ENCODE data around the gene SPHKAP.
"Not testable (repeated sequence)": the region's sequence is repeated elsewhere in the genome, so short reads cannot be mapped to it uniquely, and the experiment has no call there.

SPHKAP gene

DNA sequence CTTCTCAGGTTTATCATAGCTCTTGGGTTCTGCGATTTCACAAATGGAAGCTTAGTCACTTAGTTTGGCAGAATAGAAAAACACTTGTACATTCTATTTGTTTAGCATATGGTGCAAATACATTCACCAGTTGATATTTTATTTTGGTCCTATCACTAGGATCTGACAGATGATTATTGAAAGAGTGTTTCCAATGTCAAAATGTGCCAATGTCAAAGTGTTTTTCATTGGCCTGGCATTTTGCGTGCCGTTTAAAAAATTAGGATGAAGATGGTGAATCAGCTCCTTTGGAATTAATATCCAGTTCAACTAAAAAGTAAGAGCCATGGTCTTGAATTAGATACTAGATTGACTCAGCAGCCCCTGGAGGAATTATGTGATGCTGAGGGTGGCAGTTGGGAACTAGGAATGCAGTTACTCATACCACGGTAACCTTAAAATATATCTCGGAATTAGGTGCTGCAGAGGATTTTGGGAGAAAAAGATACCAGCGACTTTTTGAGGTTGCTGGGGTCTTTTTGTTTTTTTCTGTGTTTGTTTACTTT, 87.0 kb downstream of the SPHKAP start:
- no peak for DNase-seq (ENCODE audit: low read depth in 2 of 2)

DNA sequence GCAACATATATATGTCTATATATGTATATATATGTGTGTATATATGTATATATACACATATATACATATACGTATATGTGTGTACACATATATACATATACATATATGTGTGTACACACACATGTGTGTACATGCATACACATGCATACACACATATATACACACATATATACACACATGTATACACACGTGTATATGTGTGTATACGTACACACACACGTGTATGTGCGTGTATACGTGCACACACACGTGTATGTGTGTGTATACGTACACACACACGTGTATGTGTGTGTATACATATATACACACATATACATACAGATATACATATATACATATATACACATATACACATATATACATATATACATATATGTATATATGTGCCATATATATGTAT, 89.4 kb downstream of the SPHKAP start:
- DNase-seq (ENCODE audit: low read depth in 2 of 2): no peak

DNA sequence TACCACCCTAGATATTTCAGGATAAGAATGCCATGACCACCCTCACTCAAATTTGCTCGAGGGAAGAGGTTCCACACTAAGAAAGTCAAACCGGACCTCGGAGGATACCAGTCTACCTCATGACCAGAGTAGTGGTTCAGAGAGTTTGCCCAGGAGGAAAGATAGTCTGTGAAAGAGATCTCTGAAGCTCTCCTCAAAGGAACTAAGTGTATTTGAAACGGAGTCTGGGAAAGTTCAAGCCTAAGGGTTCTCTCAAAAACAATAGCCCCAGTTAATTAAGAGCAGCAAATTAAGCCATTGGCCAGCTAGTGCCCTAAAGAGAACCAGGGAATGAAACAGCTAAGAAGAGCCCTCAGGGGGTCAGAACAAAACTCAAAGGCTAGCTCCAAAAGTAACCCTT, 94.9 kb downstream of the SPHKAP start:
- no peak for DNase-seq (ENCODE audit: low read depth in 2 of 2)

DNA sequence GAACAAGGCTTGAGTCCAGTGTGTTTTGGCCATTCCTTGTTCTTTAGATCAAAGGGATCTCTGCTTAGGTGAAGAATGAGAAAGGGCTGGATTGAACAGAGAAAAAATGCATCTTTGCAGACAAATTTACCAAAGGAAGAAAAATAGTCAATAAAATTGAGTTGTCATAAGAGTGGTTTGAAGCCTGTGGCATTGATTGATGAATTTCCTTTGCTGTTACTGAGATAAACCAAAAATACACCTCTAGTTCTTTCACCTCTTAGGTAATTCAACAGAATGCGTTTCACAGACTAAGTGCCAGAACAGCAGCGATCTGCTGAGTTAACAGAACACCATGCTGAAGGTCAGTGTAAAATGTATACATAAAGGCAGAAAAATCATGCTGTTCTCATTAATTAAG, 96.8 kb downstream of the SPHKAP start:
- DNase-seq (ENCODE audit: low read depth in 2 of 2): no peak

DNA sequence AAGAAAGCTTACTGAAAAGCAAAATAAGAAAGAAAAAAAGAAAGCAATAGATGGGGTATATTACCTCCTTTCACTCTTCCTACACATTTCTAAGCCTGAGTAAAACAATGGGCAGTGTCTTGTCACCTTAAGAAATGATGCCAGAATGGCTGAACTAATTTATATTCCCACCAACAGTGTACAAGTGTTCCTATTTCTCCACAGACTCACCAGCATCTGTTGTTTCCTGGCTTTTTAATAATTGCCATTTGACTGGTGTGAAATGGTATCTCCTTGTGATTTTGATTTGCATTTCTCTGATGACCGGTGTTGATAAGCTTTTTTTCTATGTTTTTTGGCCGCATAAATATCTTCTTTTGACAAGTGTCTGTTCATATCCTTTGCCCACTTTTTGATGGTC, 98.4 kb downstream of the SPHKAP start:
- no peak for DNase-seq (ENCODE audit: low read depth in 2 of 2)

DNA sequence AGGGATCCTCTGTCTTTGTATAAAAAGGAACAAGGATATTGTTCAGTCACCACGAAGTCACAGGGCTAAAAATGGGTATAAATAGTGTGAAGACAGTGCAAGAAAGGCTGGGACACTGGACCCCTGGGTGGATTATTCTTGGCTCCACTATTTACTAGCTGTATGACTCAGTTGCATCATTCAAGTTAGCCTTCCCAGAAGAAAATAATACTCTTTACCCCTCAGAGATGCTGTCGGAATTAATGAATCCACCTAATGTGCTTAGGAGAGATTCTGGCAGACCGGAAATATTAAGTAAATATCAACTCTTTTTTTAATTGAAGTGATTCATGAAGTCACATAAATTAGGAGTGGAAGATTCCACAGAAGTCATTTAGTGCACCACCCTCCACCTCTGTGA, 98.9 kb downstream of the SPHKAP start:
- DNase-seq (ENCODE audit: low read depth in 2 of 2): no peak

DNA sequence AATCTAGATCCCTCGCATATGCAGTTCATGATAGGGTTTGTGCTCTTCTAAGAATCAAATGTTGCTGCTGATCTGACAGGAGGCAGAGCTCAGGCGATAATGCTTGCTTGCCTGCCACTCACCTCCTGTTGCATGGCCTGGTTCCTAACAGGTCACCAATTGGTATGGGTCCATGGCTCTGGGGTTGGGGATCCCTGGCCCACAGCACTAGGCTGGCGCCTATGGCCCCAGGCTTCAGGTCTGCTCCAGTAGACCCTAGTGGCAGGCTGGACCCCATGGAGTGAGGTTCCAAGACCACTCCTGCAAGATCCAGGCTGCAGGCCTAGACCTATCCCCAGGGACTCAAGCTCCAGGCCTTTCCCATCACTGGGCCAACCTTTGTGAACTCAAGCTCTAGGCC, 102.3 kb downstream of the SPHKAP start:
- DNase-seq (ENCODE audit: low read depth in 2 of 2): no peak

DNA sequence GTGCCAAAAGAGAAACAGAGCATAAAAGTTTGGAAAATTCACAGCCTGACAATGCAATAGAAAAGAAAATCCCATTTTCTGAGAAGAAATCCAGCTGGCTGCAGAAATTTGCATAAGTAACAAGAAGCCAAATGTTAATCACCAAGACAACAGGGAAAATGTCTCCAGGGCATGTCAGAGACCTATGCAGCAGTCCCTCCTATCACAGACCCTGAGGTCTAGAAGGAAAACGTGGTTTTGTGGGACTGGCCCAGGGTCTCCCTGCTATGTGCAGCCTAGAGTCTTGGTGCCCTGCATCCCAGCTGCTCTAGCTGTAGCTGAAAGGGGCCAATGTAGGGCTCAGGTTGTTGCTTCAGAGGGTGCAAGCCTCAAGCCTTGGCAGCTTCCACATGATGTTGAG, 104.8 kb downstream of the SPHKAP start:
- DNase-seq (ENCODE audit: low read depth in 2 of 2): not testable (repeated sequence)

DNA sequence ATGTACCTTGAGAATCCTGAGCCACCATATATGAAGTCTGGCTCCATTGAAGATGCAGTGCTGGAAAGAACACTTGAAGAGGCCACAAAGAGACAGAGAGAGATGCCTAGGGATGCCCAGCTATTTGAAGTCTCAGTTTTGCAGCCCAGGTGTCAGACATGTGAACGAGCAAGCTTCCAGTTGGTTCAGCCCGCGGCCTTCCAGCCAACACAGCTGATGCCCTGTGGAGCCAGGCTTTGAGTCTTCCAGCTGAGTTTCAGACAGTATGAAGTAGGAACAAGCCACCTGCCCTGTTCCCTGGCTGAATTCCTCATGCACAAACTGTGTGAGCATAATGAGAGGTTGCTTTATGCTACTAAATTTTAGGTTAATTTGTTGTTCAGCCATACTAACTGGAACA, 108.8 kb downstream of the SPHKAP start:
- DNase-seq (ENCODE audit: low read depth in 2 of 2): no peak

DNA sequence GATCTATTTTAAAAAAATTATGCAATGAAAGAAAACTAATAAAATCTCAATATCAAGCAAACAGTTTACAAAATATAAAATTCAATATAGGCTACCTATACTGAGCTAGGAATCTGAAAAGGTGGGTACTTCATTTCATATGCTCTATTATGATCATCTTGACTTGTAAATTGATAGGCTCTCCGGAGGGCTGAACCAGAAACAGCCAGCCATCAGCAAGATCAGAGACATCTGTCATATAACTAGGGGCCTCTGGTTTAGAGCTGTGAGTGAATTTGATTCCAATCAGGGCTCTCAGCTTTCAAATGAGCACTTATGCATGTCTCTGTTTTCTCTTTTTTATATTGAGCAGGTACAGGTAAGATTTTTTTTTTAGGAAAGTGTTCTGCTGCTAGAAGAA, 114.2 kb downstream of the SPHKAP start:
- DNase-seq (ENCODE audit: low read depth in 2 of 2): no peak

DNA sequence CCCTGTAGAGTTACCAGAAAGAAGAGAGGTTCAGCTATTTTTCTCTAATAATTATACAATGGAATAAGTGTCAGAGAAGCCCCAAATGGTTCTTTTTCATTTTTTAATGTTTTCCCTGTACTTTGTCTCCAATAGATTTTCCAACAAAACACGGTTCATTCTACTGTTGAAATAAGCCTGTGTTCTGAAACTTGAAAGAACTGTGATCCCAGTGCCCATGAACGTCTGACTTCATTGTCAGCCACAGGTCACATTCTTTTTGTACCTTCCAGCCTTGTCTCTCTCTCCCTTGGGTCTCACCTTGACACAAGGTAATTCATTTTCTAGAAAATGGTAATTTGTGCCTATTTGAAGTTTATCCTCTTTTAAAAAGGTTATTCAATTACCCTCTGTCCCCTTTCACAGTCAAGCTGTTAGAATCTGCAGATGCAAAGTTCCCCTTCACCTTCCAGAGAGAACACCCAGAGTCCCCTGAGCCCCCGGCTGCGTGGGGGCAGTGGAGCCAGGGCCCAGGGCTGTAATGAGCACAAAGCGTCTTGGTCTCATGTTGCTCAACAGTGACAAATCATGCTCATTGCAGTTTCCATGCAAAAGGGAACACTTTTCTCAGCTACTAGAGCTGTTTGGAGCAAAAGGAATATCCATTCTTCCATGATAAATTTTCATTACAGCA, 115.2 kb downstream of the SPHKAP start:
- DNase-seq (ENCODE audit: low read depth in 2 of 2): no peak

DNA sequence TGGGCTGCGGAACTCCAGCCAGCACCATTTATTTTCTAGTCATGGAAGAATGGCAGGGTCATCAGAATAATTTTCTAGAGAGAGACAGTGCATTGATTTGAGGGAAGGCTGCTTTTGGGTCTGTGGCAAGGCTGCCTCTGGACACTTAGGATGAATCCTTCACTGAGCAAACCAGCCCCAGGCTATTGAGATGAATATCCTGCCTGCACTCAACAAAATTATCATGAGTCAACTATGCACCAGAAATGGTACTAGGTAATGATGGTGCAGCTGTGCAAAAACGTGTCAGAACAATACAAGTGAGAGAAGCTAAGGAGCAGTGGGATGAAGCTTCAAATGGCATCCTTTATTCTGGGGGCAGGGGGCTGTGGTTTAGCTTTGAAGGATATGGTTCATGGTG, 115.8 kb downstream of the SPHKAP start:
- DNase-seq (ENCODE audit: low read depth in 2 of 2): no peak

DNA sequence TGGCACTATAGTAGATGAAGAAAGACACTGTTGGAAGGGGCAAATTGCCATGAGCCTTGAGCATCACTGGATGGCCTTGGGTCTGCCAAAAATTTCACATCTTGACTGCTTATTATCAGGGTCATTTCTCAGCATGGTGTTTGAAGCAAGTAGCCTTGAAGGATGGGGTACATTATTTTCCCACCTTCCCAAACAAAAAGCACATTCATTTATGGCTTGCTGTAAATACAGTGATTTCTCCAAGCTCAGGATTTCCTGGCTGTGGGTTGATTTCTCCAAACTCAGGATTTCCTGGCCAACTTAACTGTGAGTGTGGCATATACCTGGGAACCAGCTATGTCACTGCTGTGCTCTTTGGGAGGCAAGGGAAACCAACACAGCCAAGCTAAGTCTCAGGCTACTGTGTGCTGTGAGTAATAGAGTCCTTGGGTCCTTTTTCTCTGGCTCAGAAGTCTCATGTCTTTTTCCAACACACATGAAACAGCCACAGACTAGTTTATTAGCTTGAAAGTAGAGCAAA, 116.6 kb downstream of the SPHKAP start:
- DNase-seq (ENCODE audit: low read depth in 2 of 2): no peak

DNA sequence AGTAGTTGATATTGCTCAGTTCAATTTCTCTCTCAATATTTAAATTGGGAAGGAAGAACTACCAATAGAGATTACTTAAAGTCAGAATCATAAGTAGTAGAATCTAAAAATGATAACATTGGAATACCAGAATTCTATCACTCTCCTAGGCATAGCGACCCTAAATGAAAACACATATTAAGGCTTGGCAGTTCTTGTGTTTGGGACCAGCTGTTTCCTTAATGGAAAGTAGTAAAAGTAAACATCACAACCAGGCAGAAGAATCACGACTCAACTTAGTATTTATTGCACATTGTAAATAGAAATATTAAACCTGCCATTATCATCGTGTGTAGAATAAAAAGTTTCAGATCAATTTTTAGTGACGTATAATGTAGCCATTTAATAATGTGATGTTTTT, 117.5 kb downstream of the SPHKAP start:
- DNase-seq (ENCODE audit: low read depth in 2 of 2): no peak

DNA sequence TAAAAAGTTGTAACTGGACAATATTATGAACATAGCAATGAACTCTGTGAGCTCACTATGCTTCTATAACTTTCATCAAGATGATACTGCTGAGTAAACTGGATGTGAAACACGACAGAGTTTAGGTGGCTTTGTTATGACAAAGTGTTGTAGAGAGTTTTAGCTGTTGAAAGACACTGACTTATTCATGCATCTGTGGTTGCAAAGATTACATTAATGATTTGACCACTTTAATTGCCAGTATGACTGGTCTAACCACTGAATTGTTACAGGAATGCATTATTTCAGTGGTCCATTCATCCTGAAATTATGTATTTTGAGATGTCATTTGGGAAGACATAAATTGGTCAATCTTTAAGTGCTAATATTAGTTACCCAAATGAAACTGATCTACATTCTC, 117.9 kb downstream of the SPHKAP start:
- DNase-seq (ENCODE audit: low read depth in 2 of 2): no peak

DNA sequence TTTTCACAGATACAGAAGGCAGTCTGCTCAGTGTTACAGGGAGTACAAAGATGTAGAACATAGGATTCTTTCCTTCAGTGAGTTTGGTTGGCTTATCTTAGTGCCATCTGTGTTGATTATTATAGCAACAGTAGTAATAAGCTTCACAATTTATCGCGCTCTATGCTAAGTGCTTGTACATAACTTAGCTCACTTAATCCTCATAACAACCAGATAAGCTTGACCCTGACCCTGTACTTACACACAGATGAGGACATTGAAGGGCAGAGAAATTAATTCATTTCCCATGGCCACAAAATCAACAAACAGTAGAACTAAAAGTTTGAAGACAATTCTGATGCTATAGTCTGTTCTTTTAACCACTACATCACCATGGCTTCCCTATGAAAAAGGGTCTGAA, 121.8 kb downstream of the SPHKAP start:
- DNase-seq (ENCODE audit: low read depth in 2 of 2): no peak

DNA sequence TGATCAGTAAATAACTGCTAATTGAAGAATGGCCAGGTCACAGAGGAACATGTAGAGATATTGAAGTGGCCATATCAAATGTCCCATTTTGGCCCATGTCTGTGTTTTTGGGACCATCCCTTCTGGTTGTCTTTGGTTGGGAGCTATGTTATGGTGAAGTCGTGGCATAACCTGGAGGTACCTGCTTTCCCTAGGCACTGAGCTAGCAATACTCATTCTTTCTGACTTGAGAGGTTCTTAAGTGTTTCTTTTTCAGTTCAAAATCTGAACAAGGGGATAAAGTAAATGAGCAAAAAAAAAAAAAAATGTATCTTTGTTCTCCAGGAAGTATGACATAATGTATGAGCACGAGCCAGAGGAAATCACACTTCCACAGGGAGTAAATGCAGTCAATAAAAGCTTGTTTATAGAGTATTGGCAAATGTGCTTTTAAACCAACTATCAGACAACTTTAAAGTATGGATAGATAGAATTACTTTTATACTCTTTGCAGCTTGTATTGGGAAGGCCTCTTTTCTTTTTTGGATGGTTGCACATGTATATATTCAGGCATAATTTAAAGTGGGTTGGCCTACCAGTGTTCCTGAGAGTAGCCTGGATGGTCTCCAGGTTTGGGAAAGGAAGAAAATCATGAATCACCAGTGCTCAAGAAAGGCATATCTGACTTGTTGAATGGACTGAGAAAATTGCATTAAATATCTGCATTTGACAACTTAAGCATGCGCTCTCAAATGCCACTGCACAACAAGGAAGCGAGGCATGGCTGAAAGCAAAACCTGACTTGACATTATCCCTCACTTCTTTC, 125.0 kb downstream of the SPHKAP start:
- DNase-seq (ENCODE audit: low read depth in 2 of 2): no peak

DNA sequence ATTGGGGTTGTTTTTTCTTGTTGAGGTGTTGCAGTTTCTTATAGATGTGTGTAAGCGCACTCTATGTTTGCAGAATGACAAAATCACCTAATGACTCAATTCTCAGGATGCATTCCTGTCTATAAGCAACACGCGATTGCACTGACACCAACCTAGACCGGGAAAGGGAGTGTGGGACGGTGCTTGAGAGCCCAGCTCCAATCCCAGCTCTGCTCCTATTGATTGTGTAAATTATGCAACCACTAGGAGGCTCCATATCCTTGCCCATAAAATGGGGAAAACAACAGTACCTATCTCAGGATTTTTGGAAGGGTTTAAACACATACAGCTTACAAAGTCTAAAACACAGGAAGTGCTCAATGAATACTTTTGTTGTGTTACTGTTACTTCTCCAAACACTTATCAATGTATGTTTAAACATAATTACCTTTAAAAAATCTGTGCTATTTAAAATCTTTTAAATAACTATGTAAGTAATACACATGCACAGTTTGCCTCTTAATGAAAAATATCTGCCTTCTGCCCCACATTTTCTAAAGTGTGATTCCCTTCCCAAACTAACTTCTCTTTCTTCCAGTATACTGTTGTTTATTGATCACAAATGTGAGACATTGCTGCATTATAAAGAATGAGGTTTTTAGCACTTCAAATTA, 132.5 kb downstream of the SPHKAP start:
- DNase-seq (ENCODE audit: low read depth in 2 of 2): no peak

DNA sequence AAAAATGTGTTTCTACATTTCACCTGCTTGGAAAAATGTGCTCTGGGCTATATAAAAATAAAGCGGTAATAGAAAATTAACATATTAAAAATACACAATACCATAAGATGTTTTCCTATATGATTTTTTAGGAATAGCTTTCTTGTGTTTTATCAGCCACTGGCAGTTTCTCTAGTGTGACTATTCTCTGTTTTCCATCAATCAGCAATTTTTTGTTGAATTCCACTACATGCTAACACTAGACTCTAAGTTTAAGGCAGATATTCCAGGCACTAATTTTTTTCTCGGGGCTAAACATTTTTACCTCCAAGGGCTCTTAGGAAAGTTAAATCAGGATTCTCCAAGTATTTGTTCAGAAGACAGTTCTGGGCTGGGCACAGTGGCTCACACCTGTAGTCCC, 140.5 kb downstream of the SPHKAP start:
- no peak for DNase-seq (ENCODE audit: low read depth in 2 of 2)

DNA sequence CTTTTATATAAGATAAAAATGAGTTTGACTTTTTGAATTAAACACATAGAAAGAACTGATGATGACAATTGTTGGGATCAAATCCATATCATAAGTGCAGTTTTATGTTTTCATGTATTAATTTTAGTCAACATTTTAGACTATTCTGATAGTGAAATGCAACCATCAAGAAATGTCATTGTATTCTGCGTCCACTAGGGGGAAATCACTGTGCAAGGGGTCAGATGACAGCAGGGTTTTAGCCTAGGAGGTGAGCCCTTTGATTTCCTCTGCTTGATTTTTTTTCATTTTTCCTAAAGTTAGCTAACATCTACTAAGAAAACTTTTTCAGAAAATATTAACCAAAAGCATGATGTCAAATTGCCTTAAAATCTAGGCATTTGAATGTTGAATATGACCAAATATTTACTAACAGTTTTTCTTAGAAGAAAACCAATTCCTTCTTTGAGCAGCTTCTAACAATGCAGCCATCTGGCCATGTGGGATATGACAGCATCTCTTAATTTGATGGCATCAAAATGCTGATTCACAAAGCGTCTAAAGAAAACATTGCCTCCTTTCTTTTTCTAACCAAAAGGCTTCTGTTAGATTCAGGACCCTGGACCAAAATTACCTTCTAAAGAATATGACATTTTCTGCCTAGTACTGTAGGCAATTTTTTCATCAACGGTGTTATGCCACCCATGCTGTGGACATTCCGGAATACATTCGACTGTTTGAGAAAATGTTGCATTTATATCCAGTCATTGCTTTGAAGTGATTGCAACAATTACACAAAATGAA, 141.5 kb downstream of the SPHKAP start:
- no peak for DNase-seq (ENCODE audit: low read depth in 2 of 2)

DNA sequence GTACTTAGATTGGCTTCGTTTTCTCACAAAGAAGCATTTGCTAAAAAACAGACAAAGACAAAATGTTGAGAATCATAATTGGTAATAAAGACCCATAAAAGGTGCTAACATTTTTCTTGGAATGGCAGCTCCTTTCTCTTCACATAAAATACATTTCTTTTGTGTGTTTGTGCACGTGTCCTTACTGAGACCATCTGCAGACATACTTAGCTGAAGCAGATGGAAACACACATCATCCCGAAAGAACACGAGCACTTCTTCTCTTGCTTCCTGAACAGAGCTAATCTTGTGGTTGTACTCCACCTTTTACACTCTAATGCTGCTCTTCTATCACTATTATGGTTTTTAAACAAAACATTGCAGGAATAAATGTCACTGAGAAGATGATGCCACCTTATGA, 142.5 kb downstream of the SPHKAP start:
- no peak for DNase-seq (ENCODE audit: low read depth in 2 of 2)

DNA sequence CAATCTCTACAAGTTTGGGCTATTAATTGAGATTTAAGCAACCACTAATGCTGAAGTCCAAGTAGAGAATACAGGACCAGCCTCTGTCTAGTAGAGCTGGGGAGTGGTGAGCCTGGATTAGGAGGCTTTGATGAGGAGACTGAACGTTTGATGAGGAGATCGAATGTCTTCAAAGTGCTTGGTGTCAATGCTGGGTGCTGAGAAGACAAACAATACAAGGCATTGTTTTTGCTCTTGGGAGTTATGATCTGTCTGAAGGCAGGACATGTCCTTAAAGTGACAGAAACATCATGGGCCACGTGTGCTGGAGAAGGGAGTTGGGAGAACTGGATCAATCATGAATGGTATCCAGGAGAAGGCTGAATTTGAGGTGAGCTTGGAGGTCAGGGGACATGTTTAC, 143.6 kb downstream of the SPHKAP start:
- DNase-seq (ENCODE audit: low read depth in 2 of 2): no peak

All from activated CD4-positive, alpha-beta T cell treated with anti-CD3 and anti-CD28 coated beads for 24 hours (primary cell).